Lung (tissue), 12 donors: Measurements from ENCODE around the gene CHDH. TPM values are rescaled to one million over a fixed set of nuclear protein-coding genes. Genes with fewer than 3 reads are reported as not detected.

ENCODE experiments used
- ATAC-seq: fragments of 200-7000 bp; cut with Tn5 transposase; one replicate; pipeline ENCODE4 v1.9.1; 2020; ENCODE audit warnings: moderate number of reproducible peaks; ENCODE audit not compliant: insufficient read depth, low FRiP score
- DNase-seq, 3 donors: peaks; one replicate each; pipeline ENCODE4 v3.0.0-alpha.2; 2013 to 2017
- H3K27ac ChIP-seq, 2 donors: one replicate each; pipeline ENCODE4 v1.5.1; 2013; ENCODE audit warnings: mild to moderate bottlenecking in 2 of 2, moderate library complexity in 2 of 2, control low read depth in 1 of 2, inconsistent platforms in 1 of 2, low read depth in 1 of 2, low read length in 1 of 2
- H3K27me3 ChIP-seq, 3 donors: one replicate each; pipeline ENCODE4 v1.5.1; 2013; ENCODE audit warnings: low read length in 2 of 3; ENCODE audit not compliant: control insufficient read depth in 3 of 3, insufficient read depth in 3 of 3
- H3K36me3 ChIP-seq, 4 donors: one replicate each; pipeline ENCODE4 v1.5.1; 2013; ENCODE audit warnings: low read length in 4 of 4, mild to moderate bottlenecking in 1 of 4, moderate library complexity in 1 of 4; ENCODE audit not compliant: control insufficient read depth in 4 of 4, insufficient read depth in 4 of 4
- H3K4me1 ChIP-seq, 5 donors: one replicate each; pipeline ENCODE4 v1.5.1; 2013; ENCODE audit warnings: low read length in 5 of 5, mild to moderate bottlenecking in 2 of 5, moderate library complexity in 1 of 5; ENCODE audit not compliant: control insufficient read depth in 5 of 5, insufficient read depth in 5 of 5
- H3K4me3 ChIP-seq: one replicate; pipeline ENCODE4 v1.5.1; 2013; ENCODE audit warnings: mild to moderate bottlenecking, control low read depth, moderate library complexity
- H3K9ac ChIP-seq, 2 donors: one replicate each; pipeline ENCODE4 v1.5.1; 2013; ENCODE audit warnings: low read length in 2 of 2, control low read depth in 1 of 2; ENCODE audit not compliant: insufficient read depth in 1 of 2
- H3K9me3 ChIP-seq, 4 donors: one replicate each; pipeline ENCODE4 v1.5.1; 2013; ENCODE audit warnings: low read length in 3 of 4, mild to moderate bottlenecking in 1 of 4, moderate library complexity in 1 of 4; ENCODE audit not compliant: control insufficient read depth in 4 of 4, insufficient read depth in 3 of 4
- CTCF ChIP-seq: IDR thresholded peaks from 2 replicates; pipeline ENCODE4 v1.5.1; 2012; ENCODE audit warnings: mild to moderate bottlenecking; ENCODE audit errors: control extremely low read depth, extremely low read depth
- WGBS, 2 donors: extraction: QIAGEN DNeasy Blood & Tissue Kit; methylation state at CpG; one replicate each; pipeline ENCODE4 v1.1.7; 2013; 5-methylcytosine and 5-hydroxymethylcytosine counted together
- polyA plus RNA-seq, 2 donors: library from polyadenylated mRNA; stranded (reverse); fragments of 200-250 nt; gene quantifications; one replicate each; pipeline ENCODE4 v1.2.1, GENCODE V29; 2013
- total RNA-seq, 2 donors: library from RNA; depleted of rRNA in 1 of 2; stranded (reverse); fragments of >200 nt in 1 of 2; gene quantifications; one replicate each; pipeline ENCODE4 v1.2.1, GENCODE V29; 2014 to 2021
- donor health status: control.
- donor health status: control.
- donor health status: Bipolar disorder and iron deficiency.
- donor health status: healthy.
- donor health status: DM: yes; HTN: yes; CAD: no.

Gene CHDH
- total and polyA plus RNA-seq, 4 donors: 1.5 to 10.9 (median 2.8) TPM

GRCh38 chr3:53809267-53809666 is 37.0 kb downstream of the CHDH start:
- no peak for ATAC-seq
- Histone ChIP-seq H3K9ac (no peak overlapping the region), H3K27ac (no peak overlapping the region), H3K9me3 (no peaks in the 10 kb centered on the region), H3K36me3 (peaks cover 0 to 39% (median 18%) of the 10 kb centered on the region in 4 donors), H3K4me1 (no peaks in the 10 kb centered on the region), H3K27me3 (no peaks in the 10 kb centered on the region), H3K4me3 (no peak overlapping the region)
- no peak for TF ChIP-seq CTCF
- no peak for DNase-seq
- 92 to 94% methylated on average over 12 of the region's 12 CpGs for WGBS, 2 donors

- Histone ChIP-seq H3K4me1 (no peaks in the 10 kb centered on the region), H3K36me3 (peaks cover 0 to 34% (median 17%) of the 10 kb centered on the region in 4 donors), H3K27me3 (no peaks in the 10 kb centered on the region), H3K27ac (no peak overlapping the region), H3K9me3 (no peaks in the 10 kb centered on the region), H3K9ac (no peak overlapping the region), H3K4me3 (no peak overlapping the region)
- WGBS, 2 donors: 93 to 97% methylated on average over 13 of the region's 13 CpGs
- DNase-seq (no peak), ATAC-seq (no peak)
- TF ChIP-seq CTCF: no peak
Measured at GRCh38 chr3:53808496-53808895, 37.7 kb downstream of the CHDH start.

- DNase-seq: peak in 1 of 3 donors; percentile 19
- WGBS, 2 donors: 85 to 90% methylated on average over 15 of the region's 15 CpGs
- TF ChIP-seq CTCF: no peak
- Histone ChIP-seq H3K9me3 (no peaks in the 10 kb centered on the region), H3K27me3 (no peaks in the 10 kb centered on the region), H3K27ac (no peak overlapping the region), H3K9ac (no peak overlapping the region), H3K4me1 (no peaks in the 10 kb centered on the region), H3K36me3 (peaks cover 0 to 39% (median 13%) of the 10 kb centered on the region in 4 donors), H3K4me3 (no peak overlapping the region)
- no peak for ATAC-seq
Measured at GRCh38 chr3:53807117-53807810, 39.0 kb downstream of the CHDH start.
